Astrocyte (in vitro differentiated cells and primary cell): Measurements from ENCODE around the gene CIAPIN1.

Experiments used
- CTCF ChIP-seq: IDR thresholded peaks from 2 replicates; pipeline ENCODE4 v1.5.1; 2011; ENCODE audit warnings: low read depth, mild to moderate bottlenecking, inconsistent platforms, low read length, moderate library complexity; ENCODE audit not compliant: insufficient read depth
- EZH2 ChIP-seq: IDR thresholded peaks from 2 replicates; pipeline ENCODE4 v1.6.1; 2012; ENCODE audit warnings: mild to moderate bottlenecking, low read length, inconsistent platforms; ENCODE audit not compliant: insufficient read depth

- TF ChIP-seq CTCF: no peak
- no peak for TF ChIP-seq EZH2
Observed at GRCh38 chr16:57396786-57397185, 50.4 kb downstream of the CIAPIN1 start.
